ENCODE measurements around the gene SRGN. TPM values are rescaled to one million over a fixed set of nuclear protein-coding genes. Genes with fewer than 3 reads are reported as not detected.

Gene SRGN
- total RNA-seq, 4 donors from 2014 or later, result 90.0 to 313 (median 105) TPM

DNA sequence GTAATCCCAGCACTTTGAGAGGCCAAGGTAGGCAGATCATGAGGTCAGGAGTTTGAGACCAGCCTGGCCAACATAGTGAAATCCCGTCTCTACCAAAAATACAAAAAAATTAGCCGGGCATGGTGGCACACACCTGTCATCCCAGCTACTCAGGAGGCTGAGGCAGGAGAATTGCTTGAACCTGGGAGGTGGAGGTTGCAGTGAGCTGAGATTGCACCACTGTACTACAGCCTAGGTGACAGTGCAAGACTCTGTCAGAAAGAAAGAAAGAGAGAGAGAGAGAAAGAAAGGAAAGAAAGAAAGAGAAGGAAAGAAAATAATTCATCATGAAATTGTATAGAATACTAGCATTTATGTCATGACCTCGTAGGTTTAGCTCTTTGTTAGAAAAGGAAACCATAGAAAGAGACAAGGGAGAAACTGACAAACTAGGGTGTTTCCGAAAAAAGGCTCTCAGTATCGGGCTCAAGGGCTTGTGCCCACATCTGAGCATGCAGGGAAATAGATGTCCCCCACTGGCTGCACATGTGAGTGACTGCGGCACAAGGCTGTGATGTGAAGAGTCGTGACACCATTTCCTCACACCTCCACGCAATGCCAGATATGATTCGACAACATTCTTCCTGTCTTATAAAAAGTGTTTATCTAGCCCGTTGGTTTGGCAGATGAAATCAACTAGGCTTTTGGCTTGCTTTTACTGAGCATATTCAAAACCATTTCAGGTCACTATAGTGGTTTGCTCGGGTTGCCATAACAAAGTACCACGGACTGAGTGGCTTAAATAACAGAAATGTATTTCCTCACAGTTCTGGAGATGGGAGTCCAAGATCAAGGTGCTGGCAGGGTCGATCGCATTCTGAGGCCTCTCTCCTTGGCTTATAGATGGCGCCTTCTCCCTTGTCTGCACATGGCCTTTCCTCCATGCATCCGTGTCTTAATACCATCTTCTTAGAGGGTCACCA, 2.0 kb downstream of the SRGN start:
- Histone ChIP-seq H3K4me1 (peaks cover 0 to 17% (median 5%) of the 10 kb centered on the region in 4 donors), H3K36me3 (no peaks in the 10 kb centered on the region), H3K27me3 (no peaks in the 10 kb centered on the region), H3K9me3 (no peaks in the 10 kb centered on the region), H3K4me3 (peak overlapping the region in 2 of 4 donors; percentile 48 to 50), H3K27ac (peak overlapping the region; percentile 30 to 90 (median 87))
- DNase-seq (ENCODE audit: low spot score in 2 of 2), result no peak
- WGBS, 2 donors, result 68 to 72% methylated on average over 16 of the region's 16 CpGs
- no peak for TF ChIP-seq POLR2A (IDR thresholded peaks at IDR 0.05)
- peak in 1 of 2 donors; percentile 70 for TF ChIP-seq EP300 (IDR thresholded peaks at IDR 0.05)

DNA sequence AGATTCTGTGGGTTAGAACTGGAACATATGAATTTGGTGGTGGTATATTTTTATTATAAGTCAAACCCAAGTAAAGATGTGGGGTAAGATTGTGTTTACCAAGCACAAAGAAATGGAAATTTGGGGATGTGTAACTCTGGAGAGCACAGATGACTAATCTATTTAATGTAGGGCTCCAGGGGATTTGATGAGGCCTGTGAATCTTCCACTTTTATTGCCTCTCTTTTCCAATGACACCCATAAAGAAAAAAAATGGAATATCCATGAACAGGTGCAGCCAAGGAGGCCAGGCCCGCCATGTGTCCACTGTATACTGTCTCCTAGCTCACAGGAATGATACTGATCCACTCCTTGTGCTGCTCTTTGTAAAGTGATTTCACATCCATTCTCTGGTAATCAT, 2.8 kb downstream of the SRGN start:
- peak overlapping the region in 2 of 4 donors; percentile 24 to 50 for H3K4me3 ChIP-seq
- no peak for DNase-seq (ENCODE audit: low spot score in 2 of 2)
- H3K4me1 ChIP-seq, result peaks cover 0 to 17% (median 5%) of the 10 kb centered on the region in 4 donors
- H3K9me3 ChIP-seq, result no peaks in the 10 kb centered on the region
- H3K27me3 ChIP-seq, result no peaks in the 10 kb centered on the region
- TF ChIP-seq POLR2A (IDR thresholded peaks at IDR 0.05), result no peak
- H3K36me3 ChIP-seq, result no peaks in the 10 kb centered on the region
- peak overlapping the region; percentile 30 to 90 (median 87) for H3K27ac ChIP-seq
- 88 to 91% methylated on average over 1 of the region's 1 CpG for WGBS, 2 donors

DNA sequence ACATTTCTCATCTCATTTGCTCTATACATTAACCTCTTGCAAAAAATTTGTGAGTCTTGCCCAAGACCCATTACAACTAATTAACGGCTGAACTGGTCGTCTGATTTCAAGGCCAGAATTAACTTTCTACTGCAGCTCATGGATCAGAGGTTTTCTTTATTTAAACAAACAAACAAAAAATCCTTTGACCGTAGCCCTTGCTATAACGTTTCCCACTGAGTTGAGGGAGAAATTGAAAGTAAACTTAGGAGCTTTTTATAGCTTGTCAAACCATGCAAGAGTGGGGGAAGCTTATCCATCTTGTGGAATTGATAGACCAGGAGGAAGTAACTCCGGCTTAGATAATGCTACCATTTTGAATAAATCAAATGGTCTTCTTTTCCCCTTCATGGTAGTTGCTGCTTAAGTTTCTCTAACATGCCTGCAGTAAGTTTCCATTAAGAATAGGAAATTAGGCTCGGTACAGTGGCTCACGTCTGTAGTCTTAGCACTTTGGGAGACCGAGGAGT, 3.3 kb downstream of the SRGN start:
- peak overlapping the region in 2 of 4 donors; percentile 24 to 50 for H3K4me3 ChIP-seq
- H3K4me1 ChIP-seq, result peaks cover 0 to 17% (median 5%) of the 10 kb centered on the region in 4 donors
- H3K9me3 ChIP-seq, result no peaks in the 10 kb centered on the region
- no peaks in the 10 kb centered on the region for H3K36me3 ChIP-seq
- WGBS, 2 donors, result 55 to 62% methylated on average over 8 of the region's 8 CpGs
- H3K27ac ChIP-seq, result peak overlapping the region in 3 of 4 donors; percentile 84 to 90 (median 90)
- no peak for DNase-seq (ENCODE audit: low spot score in 2 of 2)
- no peaks in the 10 kb centered on the region for H3K27me3 ChIP-seq
- TF ChIP-seq, protein P1, sequence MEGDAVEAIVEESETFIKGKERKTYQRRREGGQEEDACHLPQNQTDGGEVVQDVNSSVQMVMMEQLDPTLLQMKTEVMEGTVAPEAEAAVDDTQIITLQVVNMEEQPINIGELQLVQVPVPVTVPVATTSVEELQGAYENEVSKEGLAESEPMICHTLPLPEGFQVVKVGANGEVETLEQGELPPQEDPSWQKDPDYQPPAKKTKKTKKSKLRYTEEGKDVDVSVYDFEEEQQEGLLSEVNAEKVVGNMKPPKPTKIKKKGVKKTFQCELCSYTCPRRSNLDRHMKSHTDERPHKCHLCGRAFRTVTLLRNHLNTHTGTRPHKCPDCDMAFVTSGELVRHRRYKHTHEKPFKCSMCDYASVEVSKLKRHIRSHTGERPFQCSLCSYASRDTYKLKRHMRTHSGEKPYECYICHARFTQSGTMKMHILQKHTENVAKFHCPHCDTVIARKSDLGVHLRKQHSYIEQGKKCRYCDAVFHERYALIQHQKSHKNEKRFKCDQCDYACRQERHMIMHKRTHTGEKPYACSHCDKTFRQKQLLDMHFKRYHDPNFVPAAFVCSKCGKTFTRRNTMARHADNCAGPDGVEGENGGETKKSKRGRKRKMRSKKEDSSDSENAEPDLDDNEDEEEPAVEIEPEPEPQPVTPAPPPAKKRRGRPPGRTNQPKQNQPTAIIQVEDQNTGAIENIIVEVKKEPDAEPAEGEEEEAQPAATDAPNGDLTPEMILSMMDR (IDR thresholded peaks at IDR 0.05), result no peak
- TF ChIP-seq EP300 (IDR thresholded peaks at IDR 0.05) (no peak), POLR2A (IDR thresholded peaks at IDR 0.05) (no peak)

DNA sequence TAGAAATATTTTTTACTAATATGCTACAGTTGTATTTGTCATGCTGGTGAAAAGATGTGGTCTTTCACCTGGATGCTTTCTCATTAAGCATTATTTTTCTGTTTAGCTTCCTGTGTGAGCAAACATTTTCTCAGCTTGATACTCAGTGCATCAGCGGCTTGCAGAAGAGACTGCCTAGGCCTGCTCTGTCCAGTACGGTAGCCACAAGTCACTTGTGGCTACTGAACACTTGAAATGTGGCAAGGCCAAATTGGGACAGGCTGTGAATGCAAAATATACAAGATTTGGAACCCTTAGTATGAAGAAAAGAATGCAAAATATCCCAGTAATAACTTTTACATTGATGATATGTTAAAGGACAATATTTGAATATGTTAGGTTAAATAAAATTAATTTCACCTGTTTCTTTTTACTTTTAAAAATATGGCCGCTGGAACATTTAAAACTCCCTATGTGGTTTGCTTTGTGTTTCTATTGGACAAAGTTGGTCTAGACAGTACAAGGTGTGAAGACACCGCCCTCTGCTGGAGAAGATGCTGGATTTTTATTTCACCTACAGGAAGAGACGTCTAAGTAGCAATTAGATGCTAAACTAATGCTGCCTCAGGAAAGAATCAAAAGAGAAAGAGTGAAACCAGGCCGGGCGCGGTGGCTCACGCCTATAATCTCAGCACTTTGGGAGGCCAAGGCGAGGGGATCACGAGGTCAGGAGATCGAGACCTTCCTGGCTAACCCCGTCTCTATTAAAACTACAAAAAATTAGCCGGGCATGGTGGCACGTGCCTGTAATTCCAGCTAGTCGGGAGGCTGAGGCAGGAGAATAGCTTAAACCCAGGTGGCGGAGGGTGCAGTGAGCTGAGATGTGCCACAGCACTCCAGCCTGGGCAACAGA, 5.3 kb downstream of the SRGN start:
- peak; percentile 70 to 97 for DNase-seq (ENCODE audit: low spot score in 2 of 2)
- H3K9me3 ChIP-seq, result no peaks in the 10 kb centered on the region
- 52 to 54% methylated on average over 17 of the region's 17 CpGs for whole genome bisulfite sequencing, 2 donors
- H3K4me1 ChIP-seq, result peaks cover 0 to 8% (median 3%) of the 10 kb centered on the region in 4 donors
- peak overlapping the region in 2 of 4 donors; percentile 8 to 29 for H3K27ac ChIP-seq
- H3K27me3 ChIP-seq, result no peaks in the 10 kb centered on the region
- no peak overlapping the region for H3K4me3 ChIP-seq
- H3K36me3 ChIP-seq, result no peaks in the 10 kb centered on the region
- no peak for TF ChIP-seq POLR2A (IDR thresholded peaks at IDR 0.05)
- TF ChIP-seq, protein P1 (IDR thresholded peaks at IDR 0.05), result peak; percentile 59 to 84 (median 79)
- peak; percentile 8 to 72 for TF ChIP-seq EP300 (IDR thresholded peaks at IDR 0.05)

DNA sequence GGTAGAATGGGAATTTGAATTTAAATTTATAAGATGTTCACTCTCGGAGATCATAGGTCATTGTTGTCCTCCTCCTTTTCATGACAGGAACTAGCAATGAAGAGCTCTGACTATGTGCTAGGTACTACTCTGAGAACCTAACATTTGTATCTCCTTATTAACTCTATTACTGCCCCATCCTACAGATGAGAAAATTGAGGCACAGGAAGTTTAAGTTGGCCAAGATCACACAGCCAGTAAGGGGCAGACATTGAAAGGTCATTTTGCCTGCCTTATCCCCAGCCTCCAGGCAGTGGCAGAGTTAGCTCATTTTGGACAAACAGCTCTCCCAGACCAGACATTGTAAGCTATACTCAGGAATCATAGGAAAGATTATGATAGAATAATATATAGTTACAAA, 6.0 kb downstream of the SRGN start:
- no peak for DNase-seq (ENCODE audit: low spot score in 2 of 2)
- 91 to 100% methylated on average over 1 of the region's 1 CpG for WGBS, 2 donors
- Histone ChIP-seq H3K27me3 (no peaks in the 10 kb centered on the region), H3K9me3 (no peaks in the 10 kb centered on the region), H3K4me1 (peaks cover 0 to 5% (median 3%) of the 10 kb centered on the region in 4 donors), H3K36me3 (no peaks in the 10 kb centered on the region), H3K4me3 (no peak overlapping the region), H3K27ac (no peak overlapping the region)
- no peak for TF ChIP-seq EP300 (IDR thresholded peaks at IDR 0.05)
- TF ChIP-seq, protein P1 (IDR thresholded peaks at IDR 0.05), result no peak
- no peak for TF ChIP-seq POLR2A (IDR thresholded peaks at IDR 0.05)

Measured in tibial nerve (tissue), 4 donors.